Retinal pigment epithelial cell (primary cell): ENCODE data around the gene ARMH3.

Source experiments
- DNase-seq: peaks from one replicate; pipeline ENCODE4 v3.0.0-alpha.2; 2010; ENCODE audit warnings: low read depth
- H3K4me3 ChIP-seq: 2 replicates; pipeline ENCODE4 v1.5.1; 2011; ENCODE audit warnings: mild to moderate bottlenecking, low read length, control low read depth, moderate library complexity
- CTCF ChIP-seq: conservative IDR thresholded peaks from 2 replicates; pipeline ENCODE4 v1.5.1; 2011; ENCODE audit warnings: low read depth, low read length, control low read depth, inconsistent platforms

ARMH3 gene

GRCh38 chr10:101897633-101898032, 158.3 kb downstream of the ARMH3 start:
- DNase-seq = no peak
- no peak overlapping the region for H3K4me3 ChIP-seq
- no peak for TF ChIP-seq CTCF

GRCh38 chr10:101896225-101896877, 159.6 kb downstream of the ARMH3 start:
- no peak for TF ChIP-seq CTCF
- H3K4me3 ChIP-seq = no peak overlapping the region
- DNase-seq = no peak

GRCh38 chr10:101895781-101896180, 160.2 kb downstream of the ARMH3 start:
- no peak for TF ChIP-seq CTCF
- no peak for DNase-seq
- no peak overlapping the region for H3K4me3 ChIP-seq

- TF ChIP-seq CTCF = no peak
- no peak for DNase-seq
- H3K4me3 ChIP-seq = no peak overlapping the region
Measured at GRCh38 chr10:101894742-101895141, 161.2 kb downstream of the ARMH3 start.

GRCh38 chr10:101894266-101894665, 161.7 kb downstream of the ARMH3 start:
- H3K4me3 ChIP-seq = no peak overlapping the region
- no peak for TF ChIP-seq CTCF
- DNase-seq = no peak

- no peak for TF ChIP-seq CTCF
- no peak overlapping the region for H3K4me3 ChIP-seq
- DNase-seq = no peak
Measured at GRCh38 chr10:101893510-101894120, 162.4 kb downstream of the ARMH3 start.

- no peak overlapping the region for H3K4me3 ChIP-seq
- TF ChIP-seq CTCF = no peak
- no peak for DNase-seq
Measured at GRCh38 chr10:101892782-101893391, 163.1 kb downstream of the ARMH3 start.
